K562 (cell line): ENCODE data around the gene BMI1. TPM values are rescaled to one million over a fixed set of nuclear protein-coding genes. Genes with fewer than 3 reads are reported as not detected.

ENCODE experiments used
- BACH1 ChIP-seq: fragments of 200-800 bp; sonication (Bioruptor generic); IDR thresholded peaks from 2 replicates; pipeline ENCODE4 v1.6.1; 2016; ENCODE audit warnings: missing genetic modification characterization, missing compliant biosample characterization
- CBX8 ChIP-seq: fragments of 200-600 bp; sonication (generic); IDR thresholded peaks from 2 replicates; pipeline ENCODE4 v1.6.1; 2012; ENCODE audit warnings: borderline replicate concordance, mixed run types, low read depth, mild to moderate bottlenecking, moderate library complexity, mixed read lengths, low read length, control low read depth, inconsistent platforms; ENCODE audit not compliant: poor library complexity, severe bottlenecking; ENCODE audit errors: extremely low read depth
- CREB1 ChIP-seq, 2 experiments: sonication (generic) in 1 of 2; formaldehyde crosslinking in 1 of 2; IDR thresholded peaks; 2 replicates each; pipeline versions ENCODE4 v1.6.1 to v1.8.0; 2012 to 2022; ENCODE audit warnings: inconsistent platforms in 1 of 2, mild to moderate bottlenecking in 1 of 2, missing genetic modification reagents in 1 of 2, moderate library complexity in 1 of 2
- E2F3 ChIP-seq: fragments of 250-450 bp; sonication (Bioruptor Pico); IDR thresholded peaks from 2 replicates; pipeline ENCODE4 v1.4.0; 2020; ENCODE audit warnings: mild to moderate bottlenecking
- ETV1 ChIP-seq: fragments of 450-650 bp; conservative IDR thresholded peaks from 2 replicates; pipeline ENCODE4 v1.6.1; 2016; ENCODE audit warnings: missing genetic modification characterization, control low read depth, low read depth, missing compliant biosample characterization
- FIP1L1 ChIP-seq: fragments of 200-400 bp; formaldehyde crosslinking; IDR thresholded peaks from 2 replicates; pipeline ENCODE4 v1.6.1; 2018; ENCODE audit warnings: mild to moderate bottlenecking, low read depth, low read length; ENCODE audit not compliant: poor library complexity, severe bottlenecking
- HMGXB4 ChIP-seq: sonication (generic); formaldehyde crosslinking; IDR thresholded peaks from 2 replicates; pipeline ENCODE4 v1.8.1; 2023; ENCODE audit warnings: mild to moderate bottlenecking, missing genetic modification reagents
- ILK ChIP-seq: fragments of 450-650 bp; IDR thresholded peaks from 2 replicates; pipeline ENCODE4 v1.6.1; 2016; ENCODE audit warnings: missing genetic modification characterization, low read depth, mild to moderate bottlenecking, missing compliant biosample characterization, moderate library complexity, borderline replicate concordance
- KDM2B ChIP-seq: fragments of 250-450 bp; sonication (Bioruptor Pico); IDR thresholded peaks from 2 replicates; pipeline ENCODE4 v1.8.0; 2021; ENCODE audit warnings: mild to moderate bottlenecking, moderate library complexity
- MCM3 ChIP-seq: fragments of 450-650 bp; IDR thresholded peaks from 2 replicates; pipeline ENCODE4 v1.6.1; 2016
- NBN ChIP-seq: fragments of 450-650 bp; IDR thresholded peaks from 2 replicates; pipeline ENCODE4 v1.6.1; 2016; ENCODE audit warnings: low read depth, mild to moderate bottlenecking
- NCOA4 ChIP-seq: fragments of 450-650 bp; IDR thresholded peaks from 2 replicates; pipeline ENCODE4 v1.6.1; 2018; ENCODE audit warnings: mild to moderate bottlenecking; ENCODE audit not compliant: partially characterized antibody
- NR1H2 ChIP-seq: sonication (generic); formaldehyde crosslinking; IDR thresholded peaks from 2 replicates; pipeline ENCODE4 v1.4.0; 2020; ENCODE audit warnings: mild to moderate bottlenecking, missing genetic modification reagents
- RB1 ChIP-seq: fragments of 450-650 bp; IDR thresholded peaks from 2 replicates; pipeline ENCODE4 v1.6.1; 2017; ENCODE audit warnings: low read depth, mild to moderate bottlenecking
- SIN3B ChIP-seq: fragments of 450-650 bp; IDR thresholded peaks from 2 replicates; pipeline ENCODE4 v1.6.1; 2017; ENCODE audit warnings: low read depth, mild to moderate bottlenecking, moderate library complexity
- SIRT6 ChIP-seq: IDR thresholded peaks from one replicate; pipeline ENCODE4 v1.6.1; 2012; ENCODE audit warnings: low read depth, mild to moderate bottlenecking, control low read depth, inconsistent platforms, low read length, moderate library complexity
- SMARCC2 ChIP-seq: fragments of 450-650 bp; IDR thresholded peaks from 2 replicates; pipeline ENCODE4 v1.6.1; 2017; ENCODE audit warnings: antibody characterized with exemption, moderate library complexity, mild to moderate bottlenecking, low read depth
- TRIM24 ChIP-seq, 2 experiments: fragments of 450-650 bp; IDR thresholded peaks; 2 replicates each; pipeline ENCODE4 v1.6.1; 2016
- USF1 ChIP-seq: sonication (generic); formaldehyde crosslinking; IDR thresholded peaks from 2 replicates; pipeline ENCODE4 v1.9.0; 2022; ENCODE audit warnings: mild to moderate bottlenecking, missing genetic modification reagents
- ZBTB33 ChIP-seq: sonication (generic); formaldehyde crosslinking; IDR thresholded peaks from 2 replicates; pipeline ENCODE4 v1.8.1; 2023; ENCODE audit warnings: mild to moderate bottlenecking, missing genetic modification reagents
- ZBTB7A ChIP-seq: IDR thresholded peaks from 2 replicates; pipeline ENCODE4 v1.6.1; 2011; ENCODE audit warnings: low read depth, mild to moderate bottlenecking, low read length, moderate library complexity, borderline replicate concordance; ENCODE audit not compliant: control insufficient read depth
- ZFP36 ChIP-seq: fragments of 150-350 bp; IDR thresholded peaks from 2 replicates; pipeline ENCODE4 v1.6.1; 2018; ENCODE audit warnings: low read length, low read depth; ENCODE audit not compliant: partially characterized antibody
- ZNF140 ChIP-seq: fragments of 250-450 bp; sonication (Bioruptor Pico); IDR thresholded peaks from 2 replicates; pipeline ENCODE4 v1.8.0; 2021; ENCODE audit warnings: moderate library complexity, mild to moderate bottlenecking, inconsistent platforms
- ZNF354B ChIP-seq: fragments of 250-450 bp; sonication (Bioruptor Pico); IDR thresholded peaks from 2 replicates; pipeline ENCODE4 v1.4.0; 2020
- ZNF584 ChIP-seq: fragments of 200-800 bp; sonication (Bioruptor generic); IDR thresholded peaks from 2 replicates; pipeline ENCODE4 v1.6.1; 2016; ENCODE audit warnings: low read depth, mild to moderate bottlenecking, missing genetic modification characterization, missing compliant biosample characterization
- polyA plus RNA-seq, 8 experiments: library from polyadenylated mRNA; depleted of rRNA in 4 of 8; stranded (reverse) in 5 of 8; unstranded in 3 of 8; fragments of >200 nt; fragmentation: Nextera tagmentation in 2 of 8; fragmentation: Illumina TruSeq in 1 of 8; extraction: Ambion mirVana in 2 of 8; extraction: Trizol in 1 of 8; gene quantifications; 2 replicates each; pipeline versions ENCODE4 v1.2.1 to v1.2.3, GENCODE V29; 2011 to 2014; ENCODE audit warnings: inconsistent platforms in 1 of 8, missing spikeins in 1 of 8
- total RNA-seq, 7 experiments: library from RNA; depleted of rRNA in 6 of 7; stranded (reverse); fragments of >200 nt in 6 of 7; fragmentation: Illumina TruSeq in 2 of 7; extraction: Trizol in 2 of 7; gene quantifications; 2 replicates each; pipeline versions ENCODE4 v1.2.1 to v1.2.3, GENCODE V29; 2011 to 2021; ENCODE audit warnings: low replicate concordance in 1 of 7

Gene BMI1
- total and polyA plus RNA-seq, 9 of the 15 experiments (the other 6 are each of a cell fraction or from before 2014, with no cell fraction given): 21.4 to 103 (median 70.8) TPM

- TF ChIP-seq ZBTB7A: peak; percentile 47; the same call in 1 of the 2 replicates
- TF ChIP-seq NCOA4: no peak
- no peak for TF ChIP-seq SIRT6
- no peak for TF ChIP-seq CBX8
- TF ChIP-seq ZNF140 (CRISPR knock-in tag): no peak
- peak; percentile 76; the same call in 1 of the 2 replicates for TF ChIP-seq RB1
- no peak for TF ChIP-seq MCM3
- TF ChIP-seq KDM2B (CRISPR knock-in tag): 0 out of 2 replicates have a peak, but pooled peaks have one; percentile 42
- TF ChIP-seq SIN3B: no peak
- TF ChIP-seq NBN: 0 out of 2 replicates have a peak, but pooled peaks have one; percentile 42
- no peak for TF ChIP-seq ILK (tag)
- no peak for TF ChIP-seq NR1H2 (CRISPR knock-in tag)
- TF ChIP-seq BACH1: no peak
- no peak for TF ChIP-seq HMGXB4 (CRISPR knock-in tag)
- TF ChIP-seq E2F3: no peak
- no peak for TF ChIP-seq TRIM24 (IDR thresholded peaks at IDR 0.05)
- peak; percentile 98 for TF ChIP-seq FIP1L1
- TF ChIP-seq ZNF354B (CRISPR knock-in tag): no peak
- 0 out of 2 replicates have a peak, but pooled peaks have one; percentile 10 for TF ChIP-seq CREB1 (IDR thresholded peaks at IDR 0.05)
- TF ChIP-seq CREB1 (CRISPR knock-in tag; IDR thresholded peaks at IDR 0.05): no peak
- no peak for TF ChIP-seq ZBTB33
- TF ChIP-seq ETV1 (tag): no peak
- no peak for TF ChIP-seq ZNF584 (CRISPR knock-in tag)
- peak; percentile 70 for TF ChIP-seq ZFP36
- no peak for TF ChIP-seq USF1 (CRISPR knock-in tag)
- TF ChIP-seq SMARCC2: no peak
Measured at GRCh38 chr10:22321156-22321923, 441 bp downstream of the BMI1 start (continued).
